Measurements from ENCODE around the gene SLC39A9. TPM values are rescaled to one million over a fixed set of nuclear protein-coding genes. Genes with fewer than 3 reads are reported as not detected.

Gene SLC39A9
- total and polyA plus RNA-seq, 4 donors: 28.7 to 140 (median 43.1) TPM

DNA sequence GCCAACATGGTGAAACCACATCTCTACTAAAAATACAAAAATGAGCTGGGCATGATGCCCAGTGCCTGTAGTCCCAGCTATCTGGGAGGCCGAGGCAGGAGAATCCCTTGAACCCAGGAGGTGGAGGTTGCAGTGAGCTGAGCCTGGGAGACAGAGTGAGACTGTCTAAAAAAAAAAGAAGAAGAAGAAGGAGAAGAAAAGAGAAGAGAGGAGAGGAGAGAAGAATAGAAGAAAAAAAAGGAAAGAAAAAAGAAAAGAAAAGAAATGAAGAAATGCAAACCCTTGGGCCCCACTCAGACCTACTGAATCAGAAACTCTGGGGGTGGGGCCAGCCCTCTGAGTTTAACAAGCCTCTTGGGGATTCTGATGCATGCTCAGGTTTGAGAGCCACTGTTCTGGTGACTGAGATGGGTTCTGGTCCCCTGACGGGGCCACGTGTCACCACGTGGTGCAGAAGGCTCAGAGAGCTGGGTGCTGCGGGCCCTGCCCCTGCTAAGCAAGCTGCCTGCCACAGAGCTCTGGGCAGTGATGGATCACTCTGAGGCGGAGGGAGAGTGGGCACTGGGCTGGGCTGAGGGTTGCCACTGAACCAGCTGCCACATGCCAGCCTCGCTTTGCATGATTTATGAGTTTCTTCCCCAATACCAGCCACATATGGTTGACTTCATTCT lies 37.9 kb upstream of the SLC39A9 start:
- TF ChIP-seq RAD21 (IDR thresholded peaks at IDR 0.05) (no peak), HNF4G (IDR thresholded peaks at IDR 0.05) (no peak), EGR1 (IDR thresholded peaks at IDR 0.05; ENCODE audit: low read depth in 2 of 2) (no peak), HNF4A (conservative IDR thresholded peaks at IDR 0.05) (no peak)
- TF ChIP-seq, protein P1, sequence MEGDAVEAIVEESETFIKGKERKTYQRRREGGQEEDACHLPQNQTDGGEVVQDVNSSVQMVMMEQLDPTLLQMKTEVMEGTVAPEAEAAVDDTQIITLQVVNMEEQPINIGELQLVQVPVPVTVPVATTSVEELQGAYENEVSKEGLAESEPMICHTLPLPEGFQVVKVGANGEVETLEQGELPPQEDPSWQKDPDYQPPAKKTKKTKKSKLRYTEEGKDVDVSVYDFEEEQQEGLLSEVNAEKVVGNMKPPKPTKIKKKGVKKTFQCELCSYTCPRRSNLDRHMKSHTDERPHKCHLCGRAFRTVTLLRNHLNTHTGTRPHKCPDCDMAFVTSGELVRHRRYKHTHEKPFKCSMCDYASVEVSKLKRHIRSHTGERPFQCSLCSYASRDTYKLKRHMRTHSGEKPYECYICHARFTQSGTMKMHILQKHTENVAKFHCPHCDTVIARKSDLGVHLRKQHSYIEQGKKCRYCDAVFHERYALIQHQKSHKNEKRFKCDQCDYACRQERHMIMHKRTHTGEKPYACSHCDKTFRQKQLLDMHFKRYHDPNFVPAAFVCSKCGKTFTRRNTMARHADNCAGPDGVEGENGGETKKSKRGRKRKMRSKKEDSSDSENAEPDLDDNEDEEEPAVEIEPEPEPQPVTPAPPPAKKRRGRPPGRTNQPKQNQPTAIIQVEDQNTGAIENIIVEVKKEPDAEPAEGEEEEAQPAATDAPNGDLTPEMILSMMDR (IDR thresholded peaks at IDR 0.05; ENCODE audit: low read depth, low read length, missing input control): no peak
- TF ChIP-seq, protein P2, sequence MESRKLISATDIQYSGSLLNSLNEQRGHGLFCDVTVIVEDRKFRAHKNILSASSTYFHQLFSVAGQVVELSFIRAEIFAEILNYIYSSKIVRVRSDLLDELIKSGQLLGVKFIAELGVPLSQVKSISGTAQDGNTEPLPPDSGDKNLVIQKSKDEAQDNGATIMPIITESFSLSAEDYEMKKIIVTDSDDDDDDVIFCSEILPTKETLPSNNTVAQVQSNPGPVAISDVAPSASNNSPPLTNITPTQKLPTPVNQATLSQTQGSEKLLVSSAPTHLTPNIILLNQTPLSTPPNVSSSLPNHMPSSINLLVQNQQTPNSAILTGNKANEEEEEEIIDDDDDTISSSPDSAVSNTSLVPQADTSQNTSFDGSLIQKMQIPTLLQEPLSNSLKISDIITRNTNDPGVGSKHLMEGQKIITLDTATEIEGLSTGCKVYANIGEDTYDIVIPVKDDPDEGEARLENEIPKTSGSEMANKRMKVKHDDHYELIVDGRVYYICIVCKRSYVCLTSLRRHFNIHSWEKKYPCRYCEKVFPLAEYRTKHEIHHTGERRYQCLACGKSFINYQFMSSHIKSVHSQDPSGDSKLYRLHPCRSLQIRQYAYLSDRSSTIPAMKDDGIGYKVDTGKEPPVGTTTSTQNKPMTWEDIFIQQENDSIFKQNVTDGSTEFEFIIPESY (IDR thresholded peaks at IDR 0.05): no peak
- no peaks in the 10 kb centered on the region for H3K9me3 ChIP-seq (ENCODE audit: control insufficient read depth in 4 of 4, low read length in 3 of 4)
- no peak overlapping the region for H3K9ac ChIP-seq (ENCODE audit: low read depth in 1 of 2, low read length in 2 of 2)
- 91% methylated on average over 7 of the region's 7 CpGs for WGBS
- peaks cover 0 to 2% (median 0%) of the 10 kb centered on the region in 4 donors for H3K27me3 ChIP-seq (ENCODE audit: control insufficient read depth in 4 of 4, insufficient read depth in 4 of 4, low read length in 3 of 4)
- no peak for DNase-seq (ENCODE audit: low spot score)
- H3K27ac ChIP-seq (ENCODE audit: low read depth in 1 of 2, low read length in 2 of 2): no peak overlapping the region
- no peak overlapping the region for H3K4me3 ChIP-seq (ENCODE audit: low read depth in 1 of 3, low read length in 3 of 3)
- H3K36me3 ChIP-seq (ENCODE audit: control insufficient read depth in 4 of 4, insufficient read depth in 3 of 4, low read depth in 1 of 4, low read length in 3 of 4): no peaks in the 10 kb centered on the region
- no peaks in the 10 kb centered on the region for H3K4me1 ChIP-seq (ENCODE audit: control insufficient read depth in 4 of 4, insufficient read depth in 4 of 4, low read length in 3 of 4)

DNA sequence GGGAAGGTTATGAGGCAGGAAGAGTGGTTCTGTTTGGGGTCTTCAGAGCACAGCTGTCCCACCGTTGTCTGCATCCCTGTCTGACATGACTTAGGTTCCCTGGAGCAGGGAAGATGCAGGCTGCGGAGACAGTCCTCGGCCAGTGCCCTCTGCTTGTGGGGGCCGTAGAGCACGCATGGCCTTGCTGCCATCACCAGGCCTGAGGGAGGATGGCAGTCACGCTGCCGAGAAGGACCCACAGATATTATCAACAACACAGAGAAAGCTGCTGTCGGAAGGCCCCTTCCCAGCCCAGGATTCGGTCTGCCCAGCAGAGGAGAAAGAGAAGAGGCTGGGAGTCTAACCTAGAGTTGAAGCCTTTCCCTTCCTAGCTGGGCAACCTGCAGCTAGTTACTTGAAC lies 35.4 kb upstream of the SLC39A9 start:
- Histone ChIP-seq H3K36me3 (ENCODE audit: control insufficient read depth in 4 of 4, insufficient read depth in 3 of 4, low read depth in 1 of 4, low read length in 3 of 4) (no peaks in the 10 kb centered on the region), H3K4me1 (ENCODE audit: control insufficient read depth in 4 of 4, insufficient read depth in 4 of 4, low read length in 3 of 4) (no peaks in the 10 kb centered on the region), H3K9me3 (ENCODE audit: control insufficient read depth in 4 of 4, low read length in 3 of 4) (no peaks in the 10 kb centered on the region), H3K27me3 (ENCODE audit: control insufficient read depth in 4 of 4, insufficient read depth in 4 of 4, low read length in 3 of 4) (no peaks in the 10 kb centered on the region), H3K9ac (ENCODE audit: low read depth in 1 of 2, low read length in 2 of 2) (no peak overlapping the region), H3K4me3 (ENCODE audit: low read depth in 1 of 3, low read length in 3 of 3) (no peak overlapping the region), H3K27ac (ENCODE audit: low read depth in 1 of 2, low read length in 2 of 2) (no peak overlapping the region)
- no peak for DNase-seq (ENCODE audit: low spot score)
- WGBS: 61% methylated on average over 9 of the region's 9 CpGs
- TF ChIP-seq, protein P3, sequence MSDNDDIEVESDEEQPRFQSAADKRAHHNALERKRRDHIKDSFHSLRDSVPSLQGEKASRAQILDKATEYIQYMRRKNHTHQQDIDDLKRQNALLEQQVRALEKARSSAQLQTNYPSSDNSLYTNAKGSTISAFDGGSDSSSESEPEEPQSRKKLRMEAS (IDR thresholded peaks at IDR 0.05): no peak
- TF ChIP-seq GABPA (IDR thresholded peaks at IDR 0.05 in 1 of 2, conservative IDR thresholded peaks at IDR 0.05 in 1 of 2): no peak
- TF ChIP-seq SP1 (IDR thresholded peaks at IDR 0.05): no peak
- TF ChIP-seq NR2F2 (IDR thresholded peaks at IDR 0.05): no peak
- TF ChIP-seq, protein P4, sequence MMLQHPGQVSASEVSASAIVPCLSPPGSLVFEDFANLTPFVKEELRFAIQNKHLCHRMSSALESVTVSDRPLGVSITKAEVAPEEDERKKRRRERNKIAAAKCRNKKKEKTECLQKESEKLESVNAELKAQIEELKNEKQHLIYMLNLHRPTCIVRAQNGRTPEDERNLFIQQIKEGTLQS (IDR thresholded peaks at IDR 0.05): no peak
- TF ChIP-seq, protein P5, sequence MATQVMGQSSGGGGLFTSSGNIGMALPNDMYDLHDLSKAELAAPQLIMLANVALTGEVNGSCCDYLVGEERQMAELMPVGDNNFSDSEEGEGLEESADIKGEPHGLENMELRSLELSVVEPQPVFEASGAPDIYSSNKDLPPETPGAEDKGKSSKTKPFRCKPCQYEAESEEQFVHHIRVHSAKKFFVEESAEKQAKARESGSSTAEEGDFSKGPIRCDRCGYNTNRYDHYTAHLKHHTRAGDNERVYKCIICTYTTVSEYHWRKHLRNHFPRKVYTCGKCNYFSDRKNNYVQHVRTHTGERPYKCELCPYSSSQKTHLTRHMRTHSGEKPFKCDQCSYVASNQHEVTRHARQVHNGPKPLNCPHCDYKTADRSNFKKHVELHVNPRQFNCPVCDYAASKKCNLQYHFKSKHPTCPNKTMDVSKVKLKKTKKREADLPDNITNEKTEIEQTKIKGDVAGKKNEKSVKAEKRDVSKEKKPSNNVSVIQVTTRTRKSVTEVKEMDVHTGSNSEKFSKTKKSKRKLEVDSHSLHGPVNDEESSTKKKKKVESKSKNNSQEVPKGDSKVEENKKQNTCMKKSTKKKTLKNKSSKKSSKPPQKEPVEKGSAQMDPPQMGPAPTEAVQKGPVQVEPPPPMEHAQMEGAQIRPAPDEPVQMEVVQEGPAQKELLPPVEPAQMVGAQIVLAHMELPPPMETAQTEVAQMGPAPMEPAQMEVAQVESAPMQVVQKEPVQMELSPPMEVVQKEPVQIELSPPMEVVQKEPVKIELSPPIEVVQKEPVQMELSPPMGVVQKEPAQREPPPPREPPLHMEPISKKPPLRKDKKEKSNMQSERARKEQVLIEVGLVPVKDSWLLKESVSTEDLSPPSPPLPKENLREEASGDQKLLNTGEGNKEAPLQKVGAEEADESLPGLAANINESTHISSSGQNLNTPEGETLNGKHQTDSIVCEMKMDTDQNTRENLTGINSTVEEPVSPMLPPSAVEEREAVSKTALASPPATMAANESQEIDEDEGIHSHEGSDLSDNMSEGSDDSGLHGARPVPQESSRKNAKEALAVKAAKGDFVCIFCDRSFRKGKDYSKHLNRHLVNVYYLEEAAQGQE (IDR thresholded peaks at IDR 0.05): no peak
- TF ChIP-seq FOXA2 (IDR thresholded peaks at IDR 0.05): no peak
- no peak for TF ChIP-seq RXRA (IDR thresholded peaks at IDR 0.05)
- TF ChIP-seq, protein P1 (IDR thresholded peaks at IDR 0.05; ENCODE audit: low read depth, low read length, missing input control): peak; percentile 24
- no peak for TF ChIP-seq HNF4A (conservative IDR thresholded peaks at IDR 0.05)
- TF ChIP-seq, protein P2 (IDR thresholded peaks at IDR 0.05): no peak
- peak; percentile 48 to 72 for TF ChIP-seq RAD21 (IDR thresholded peaks at IDR 0.05)
- no peak for TF ChIP-seq TAF1 (conservative IDR thresholded peaks at IDR 0.05)
- TF ChIP-seq JUND (IDR thresholded peaks at IDR 0.05): no peak

Measured in liver (tissue), 9 donors.